ENCODE data around the gene NT5DC1.
A peak's percentile ranks its signal among the peaks of the same experiment; 100 is the strongest.
"Not testable (repeated sequence)": the region's sequence is repeated elsewhere in the genome, so short reads cannot be mapped to it uniquely, and the experiment has no call there.

Gene NT5DC1

DNA sequence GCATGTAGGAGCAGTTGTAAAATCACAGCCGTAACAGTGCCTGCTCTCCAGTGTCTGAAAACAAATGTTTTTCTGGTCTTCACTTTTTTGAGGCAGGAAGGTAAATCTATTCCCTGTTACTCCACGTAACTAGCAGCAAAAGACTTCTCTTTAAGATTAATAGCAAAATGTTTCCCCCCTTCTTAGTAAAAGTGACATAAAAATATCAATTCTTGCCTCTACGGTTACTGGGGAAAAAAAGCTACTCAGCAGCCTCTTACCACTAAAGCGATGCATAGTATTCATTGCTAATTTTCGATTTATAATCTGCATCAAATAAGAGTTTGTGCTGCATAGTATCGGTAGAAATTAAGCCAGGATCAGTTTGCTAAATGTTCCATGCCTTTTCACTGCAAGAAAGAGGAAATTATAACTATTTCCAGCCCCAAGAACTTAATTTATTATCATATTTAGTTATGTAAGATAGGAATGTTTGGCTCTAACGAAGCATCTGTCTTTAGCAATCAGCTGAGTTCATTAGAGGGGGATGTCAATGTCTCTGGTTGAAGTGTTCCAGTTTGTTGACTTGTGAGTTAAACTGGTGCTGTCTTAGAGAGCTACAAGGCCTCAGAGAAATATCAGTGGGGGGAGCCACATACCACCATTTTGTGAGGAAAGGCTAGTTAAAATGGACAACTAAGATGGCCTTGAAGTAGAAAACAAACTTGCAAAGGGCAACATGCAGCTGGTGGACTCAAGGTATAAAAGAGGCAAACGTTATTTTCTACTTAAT lies 179.7 kb downstream of the NT5DC1 start:
- peak; percentile 19 to 29 for DNase-seq

DNA sequence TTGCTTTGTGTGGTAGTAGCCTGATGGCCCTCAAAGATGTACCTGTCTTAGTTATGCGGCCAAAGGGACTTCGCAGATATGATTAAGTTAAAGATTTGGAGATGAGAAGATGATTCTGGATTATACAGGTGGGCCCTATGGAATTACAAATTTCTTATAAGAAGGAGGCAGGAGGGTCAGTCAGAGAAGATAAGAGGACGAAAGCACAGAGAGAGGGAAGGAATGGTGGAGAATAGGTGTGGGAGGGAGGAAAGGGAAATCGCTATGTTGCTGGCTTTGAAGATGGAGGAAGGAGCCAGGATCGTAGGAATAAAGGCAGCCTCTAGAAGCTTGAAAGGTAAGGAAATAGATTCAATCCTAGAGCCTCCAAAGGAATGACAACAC lies 180.3 kb downstream of the NT5DC1 start:
- no peak for DNase-seq

DNA sequence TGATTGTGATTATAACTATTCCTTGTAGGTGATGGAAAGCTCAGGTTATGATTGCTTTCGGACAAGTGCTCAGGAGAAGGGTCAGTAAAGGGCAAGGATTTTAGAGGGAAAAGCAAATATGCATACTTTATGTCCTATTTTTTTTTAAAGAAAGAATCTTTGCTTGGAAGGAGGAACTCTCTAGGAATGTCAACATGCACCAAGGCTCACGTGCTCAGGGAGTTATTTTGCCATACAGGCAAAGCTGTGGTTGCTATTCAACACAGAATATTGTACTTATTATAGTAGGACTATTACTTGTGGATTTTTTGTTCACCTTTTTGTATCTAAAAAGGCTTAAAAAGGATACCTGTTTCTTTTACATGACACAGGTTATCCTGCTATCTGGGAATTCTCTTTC lies 182.0 kb downstream of the NT5DC1 start:
- DNase-seq = no peak

DNA sequence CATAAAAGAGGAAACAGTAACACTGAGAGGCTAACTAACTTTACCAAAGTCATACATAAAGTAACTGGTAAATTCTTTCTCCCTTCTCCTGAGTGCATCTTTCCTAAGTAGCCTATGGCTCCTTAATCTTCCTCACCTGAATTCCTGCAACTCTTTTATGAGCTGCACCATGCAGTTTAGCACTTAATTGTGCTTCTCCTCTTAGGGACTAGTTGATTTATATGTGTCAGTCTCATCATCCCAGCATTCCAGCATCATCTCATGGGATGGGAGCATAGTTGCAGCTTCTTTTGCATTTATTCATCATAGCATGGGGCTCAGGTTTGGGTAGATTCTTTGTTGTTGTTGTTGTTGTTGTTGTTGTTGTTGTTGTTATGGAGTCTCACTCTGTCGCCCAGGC lies 182.5 kb downstream of the NT5DC1 start:
- no peak for DNase-seq

DNA sequence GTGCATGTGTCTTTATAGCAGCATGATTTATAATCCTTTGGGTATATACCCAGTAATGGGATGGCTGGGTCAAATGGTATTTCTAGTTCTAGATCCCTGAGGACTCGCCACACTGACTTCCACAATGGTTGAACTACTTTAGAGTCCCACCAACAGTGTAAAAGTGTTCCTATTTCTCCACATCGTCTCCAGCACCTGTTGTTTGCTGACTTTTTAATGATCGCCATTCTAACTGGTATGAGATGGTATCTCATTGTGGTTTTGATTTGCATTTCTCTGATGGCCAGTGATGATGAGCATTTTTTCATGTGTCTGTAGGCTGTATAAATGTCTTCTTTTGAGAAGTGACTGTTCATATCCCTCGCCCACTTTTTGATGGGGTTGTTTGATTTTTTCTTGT lies 184.3 kb downstream of the NT5DC1 start:
- not testable (repeated sequence) for DNase-seq

DNA sequence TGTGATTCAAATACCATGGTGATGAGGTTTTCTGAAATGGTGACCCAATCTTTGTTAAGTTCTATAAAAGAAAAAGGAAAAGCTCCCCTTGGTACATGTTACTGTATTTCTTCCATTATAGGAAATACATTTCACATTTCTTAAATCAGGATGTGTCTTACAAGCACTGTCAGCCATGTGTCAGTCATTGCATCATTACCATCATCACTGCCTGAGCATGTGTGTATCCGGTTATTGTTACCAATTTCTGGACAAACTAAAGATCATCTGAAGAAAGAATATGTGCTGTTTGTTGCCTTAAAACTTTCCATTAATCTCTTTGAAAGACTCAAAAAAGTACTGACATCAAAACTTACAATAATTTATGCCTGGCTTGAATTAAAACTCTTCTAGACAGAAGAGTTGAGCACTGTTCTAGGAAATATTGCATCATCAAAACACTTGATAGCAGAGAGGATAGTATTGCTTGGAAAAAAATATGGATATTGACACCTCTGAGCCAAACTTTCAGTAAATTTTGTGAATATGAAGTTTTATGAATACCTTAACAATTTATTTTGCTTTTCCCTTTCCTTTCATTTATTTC lies 186.2 kb downstream of the NT5DC1 start:
- no peak for DNase-seq

DNA sequence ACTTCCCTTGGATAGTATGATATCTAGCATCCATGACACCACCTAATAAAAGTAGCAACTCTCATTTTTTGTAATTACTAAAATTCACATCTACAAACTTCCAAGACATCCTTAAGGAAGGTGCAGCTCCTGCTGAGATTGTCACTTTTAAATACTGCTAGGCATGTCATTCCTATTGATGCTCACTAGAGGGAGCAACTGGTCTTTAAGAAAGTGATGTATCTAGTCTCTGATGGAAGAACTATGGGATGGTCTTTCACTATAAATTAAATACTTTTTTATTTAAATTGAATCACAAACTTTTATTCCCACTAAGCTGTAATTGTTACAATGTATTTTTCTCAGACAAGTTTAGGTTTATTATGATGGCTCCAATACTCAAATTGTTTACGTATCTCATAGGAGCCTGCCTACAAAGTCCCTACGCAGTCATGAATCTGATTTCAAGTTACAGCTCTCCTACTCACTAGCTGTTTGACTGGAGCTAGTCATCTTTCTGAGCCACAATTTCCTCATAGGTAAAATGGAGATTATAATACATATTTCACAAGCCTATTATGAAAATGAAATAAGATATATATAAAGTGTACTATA lies 187.1 kb downstream of the NT5DC1 start:
- peak; percentile 48 to 68 for DNase-seq

DNA sequence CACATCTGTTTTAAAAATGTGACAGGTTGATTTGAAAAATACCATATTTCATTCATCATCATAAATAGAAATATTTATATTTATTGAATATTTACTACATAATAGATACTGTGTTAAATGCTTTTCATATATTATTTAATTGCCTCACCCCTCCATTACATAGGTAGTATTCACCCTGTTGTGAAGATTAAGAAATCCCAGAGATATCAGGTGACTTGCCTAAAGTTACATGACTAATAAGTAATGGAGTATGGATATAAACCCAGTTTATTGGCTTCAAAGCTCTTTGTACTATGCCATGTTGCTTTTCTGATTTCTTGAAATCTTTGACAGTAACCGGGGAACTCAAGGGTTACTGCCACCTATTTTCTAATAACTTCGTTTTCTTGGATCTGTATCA lies 189.2 kb downstream of the NT5DC1 start:
- no peak for DNase-seq

DNA sequence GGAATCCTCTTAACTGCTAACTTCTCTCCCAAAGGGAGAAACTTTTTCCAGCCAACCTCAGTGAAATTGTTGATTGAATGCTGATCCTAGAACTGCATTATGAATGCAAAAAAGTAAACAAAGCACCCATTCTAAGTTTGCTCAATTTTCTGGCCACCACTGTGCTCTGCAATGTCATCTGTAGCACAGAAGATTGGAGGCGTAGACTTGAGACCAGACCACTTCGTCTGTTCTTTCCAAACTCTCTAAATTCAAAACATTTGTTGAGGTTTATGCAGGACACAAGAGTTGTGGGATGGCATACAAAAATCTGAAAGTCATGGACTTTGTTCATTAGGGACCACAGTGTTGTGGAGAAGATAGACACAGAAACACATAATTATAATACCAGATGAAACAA lies 190.1 kb downstream of the NT5DC1 start:
- no peak for DNase-seq

DNA sequence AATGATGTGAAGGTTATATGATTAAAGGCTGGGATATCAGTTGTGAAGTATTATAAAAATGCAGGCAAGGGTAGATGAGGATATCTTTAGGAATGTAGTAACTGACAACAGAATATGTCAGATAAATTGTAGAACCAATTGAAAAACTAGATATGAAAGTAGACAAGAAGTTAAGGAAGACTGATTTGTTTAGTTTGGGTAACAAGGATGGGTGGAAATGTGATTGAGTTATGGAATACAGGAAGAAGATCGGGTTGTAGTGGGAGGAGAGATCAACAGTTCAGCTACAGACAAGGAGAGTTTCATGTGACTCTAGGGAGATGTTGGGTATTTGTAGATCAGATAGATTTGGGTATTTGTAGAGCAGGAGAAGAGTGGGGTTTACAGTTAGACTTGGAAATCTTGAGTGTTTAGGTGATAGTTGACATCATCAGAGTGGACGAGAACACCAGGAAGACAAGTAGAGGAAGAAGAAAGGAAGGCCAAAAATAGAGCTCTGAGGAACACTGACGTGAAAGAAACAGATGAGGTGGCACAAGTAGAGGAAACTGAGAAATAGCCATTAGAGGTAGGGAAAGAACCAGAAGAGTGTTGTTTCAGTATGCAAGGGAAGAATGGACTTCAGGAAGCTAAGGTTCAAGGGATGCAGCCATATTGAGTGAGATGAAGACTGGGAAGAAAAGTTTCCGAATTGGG lies 191.2 kb downstream of the NT5DC1 start:
- DNase-seq = no peak

DNA sequence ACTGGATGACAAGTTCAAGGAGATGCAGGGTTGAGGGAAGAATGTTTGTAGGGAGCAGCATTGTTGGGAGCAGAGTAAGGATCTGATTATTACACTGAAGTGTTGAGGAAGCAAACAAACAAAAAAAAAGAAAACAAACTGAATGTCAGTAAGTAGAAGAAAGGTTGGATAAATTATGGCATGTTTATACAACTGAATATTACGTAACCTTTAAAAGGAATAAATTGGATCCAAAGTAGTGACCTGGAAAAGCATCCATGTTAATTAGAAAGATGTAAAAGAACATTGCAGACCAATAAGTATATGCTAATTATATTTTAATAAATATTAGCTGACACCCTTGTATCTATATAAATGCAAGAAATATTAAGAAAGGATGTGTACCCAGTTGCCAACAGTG lies 191.9 kb downstream of the NT5DC1 start:
- no peak for DNase-seq

DNA sequence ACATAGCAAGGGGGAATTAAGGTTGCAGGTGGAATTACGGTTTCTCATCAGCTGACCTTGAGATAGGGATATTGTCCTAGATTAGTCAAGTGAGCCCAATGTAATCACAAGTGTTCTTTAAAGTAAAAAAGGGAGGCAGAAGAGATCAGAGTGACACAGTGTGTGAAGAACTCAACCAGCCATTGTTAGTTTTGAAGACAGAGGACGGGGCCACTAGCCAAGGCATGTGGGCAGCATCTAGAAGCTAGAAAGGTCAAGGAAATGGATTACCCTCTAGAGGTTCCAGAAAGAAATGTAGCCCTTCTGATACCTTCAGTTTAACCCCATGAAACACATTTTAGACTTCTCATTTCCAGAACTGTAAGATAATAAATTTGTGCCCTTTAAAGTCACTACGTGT lies 197.6 kb downstream of the NT5DC1 start:
- no peak for DNase-seq

DNA sequence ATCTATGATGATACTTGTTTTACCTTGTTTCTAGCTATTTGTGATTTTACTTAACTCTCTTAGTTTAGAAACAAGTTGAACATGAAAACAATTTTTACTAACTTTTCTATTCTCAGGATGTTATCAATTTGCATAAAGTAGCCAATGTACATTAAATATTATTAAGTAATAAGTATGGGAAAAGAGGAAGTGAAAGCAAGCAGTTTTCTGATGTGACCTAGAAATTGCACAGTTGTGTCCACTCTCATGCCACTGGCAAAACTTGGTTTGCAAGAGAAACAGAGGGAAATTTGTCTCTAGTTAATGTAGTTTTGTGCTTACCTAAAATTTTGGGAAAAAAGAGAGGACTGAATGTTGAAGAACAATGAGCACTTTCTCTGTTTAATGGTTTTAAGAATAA lies 198.3 kb downstream of the NT5DC1 start:
- DNase-seq = no peak

Data from Kasumi-1 (cell line).